ENCODE data around the gene FRAS1.

Gene FRAS1

GRCh38 chr4:78065508-78066192 is 8.5 kb downstream of the FRAS1 start:
- TF ChIP-seq FOXP2 (optimal IDR thresholded peaks at IDR 0.05; ENCODE audit: control extremely low read depth, extremely low read length, insufficient read depth), result no peak
- no peak for TF ChIP-seq EZH2 (IDR thresholded peaks at IDR 0.05)
- no peak for TF ChIP-seq POLR2AphosphoS5 (IDR thresholded peaks at IDR 0.05; ENCODE audit: borderline replicate concordance, low read depth, low read length)
- DNase-seq (ENCODE audit: low read depth, low spot score), result no peak
- no peaks in the 10 kb centered on the region for H3K9me3 ChIP-seq (ENCODE audit: low read depth, low read length)
- no peak overlapping the region for H3K4me3 ChIP-seq
- no peak overlapping the region for H3K9ac ChIP-seq (ENCODE audit: insufficient read length)
- H3K27ac ChIP-seq, result no peak overlapping the region
- no peaks in the 10 kb centered on the region for H3K36me3 ChIP-seq (ENCODE audit: insufficient read depth, low read length)

- Histone ChIP-seq H3K4me3 (no peak overlapping the region), H3K9ac (ENCODE audit: insufficient read length) (no peak overlapping the region), H3K27ac (no peak overlapping the region), H3K9me3 (ENCODE audit: low read depth, low read length) (no peaks in the 10 kb centered on the region), H3K36me3 (ENCODE audit: insufficient read depth, low read length) (no peaks in the 10 kb centered on the region)
- no peak for DNase-seq (ENCODE audit: low read depth, low spot score)
- TF ChIP-seq FOXP2 (optimal IDR thresholded peaks at IDR 0.05; ENCODE audit: control extremely low read depth, extremely low read length, insufficient read depth), result no peak
- TF ChIP-seq EZH2 (IDR thresholded peaks at IDR 0.05), result no peak
- no peak for TF ChIP-seq POLR2AphosphoS5 (IDR thresholded peaks at IDR 0.05; ENCODE audit: borderline replicate concordance, low read depth, low read length)
Measured at GRCh38 chr4:78068481-78068880, 11.4 kb downstream of the FRAS1 start.

- TF ChIP-seq POLR2AphosphoS5 (IDR thresholded peaks at IDR 0.05; ENCODE audit: borderline replicate concordance, low read depth, low read length), result no peak
- TF ChIP-seq EZH2 (IDR thresholded peaks at IDR 0.05), result no peak
- no peak for TF ChIP-seq FOXP2 (optimal IDR thresholded peaks at IDR 0.05; ENCODE audit: control extremely low read depth, extremely low read length, insufficient read depth)
- Histone ChIP-seq H3K9ac (ENCODE audit: insufficient read length) (no peak overlapping the region), H3K36me3 (ENCODE audit: insufficient read depth, low read length) (no peaks in the 10 kb centered on the region), H3K9me3 (ENCODE audit: low read depth, low read length) (no peaks in the 10 kb centered on the region), H3K4me3 (no peak overlapping the region), H3K27ac (no peak overlapping the region)
- DNase-seq (ENCODE audit: low read depth, low spot score), result no peak
Measured at GRCh38 chr4:78069319-78069718, 12.2 kb downstream of the FRAS1 start.

- TF ChIP-seq POLR2AphosphoS5 (IDR thresholded peaks at IDR 0.05; ENCODE audit: borderline replicate concordance, low read depth, low read length) (no peak), FOXP2 (optimal IDR thresholded peaks at IDR 0.05; ENCODE audit: control extremely low read depth, extremely low read length, insufficient read depth) (no peak), EZH2 (IDR thresholded peaks at IDR 0.05) (no peak)
- Histone ChIP-seq H3K9ac (ENCODE audit: insufficient read length) (no peak overlapping the region), H3K36me3 (ENCODE audit: insufficient read depth, low read length) (no peaks in the 10 kb centered on the region), H3K9me3 (ENCODE audit: low read depth, low read length) (no peaks in the 10 kb centered on the region), H3K4me3 (no peak overlapping the region), H3K27ac (no peak overlapping the region)
- no peak for DNase-seq (ENCODE audit: low read depth, low spot score)
Measured at GRCh38 chr4:78069859-78070258, 12.7 kb downstream of the FRAS1 start.

- Histone ChIP-seq H3K27ac (no peak overlapping the region), H3K4me3 (no peak overlapping the region), H3K36me3 (ENCODE audit: insufficient read depth, low read length) (no peaks in the 10 kb centered on the region), H3K9me3 (ENCODE audit: low read depth, low read length) (no peaks in the 10 kb centered on the region), H3K9ac (ENCODE audit: insufficient read length) (no peak overlapping the region)
- no peak for DNase-seq (ENCODE audit: low read depth, low spot score)
- TF ChIP-seq POLR2AphosphoS5 (IDR thresholded peaks at IDR 0.05; ENCODE audit: borderline replicate concordance, low read depth, low read length) (no peak), EZH2 (IDR thresholded peaks at IDR 0.05) (no peak), FOXP2 (optimal IDR thresholded peaks at IDR 0.05; ENCODE audit: control extremely low read depth, extremely low read length, insufficient read depth) (no peak)
Measured at GRCh38 chr4:78070731-78071282, 13.7 kb downstream of the FRAS1 start.

- Histone ChIP-seq H3K9ac (ENCODE audit: insufficient read length) (no peak overlapping the region), H3K36me3 (ENCODE audit: insufficient read depth, low read length) (no peaks in the 10 kb centered on the region), H3K27ac (no peak overlapping the region), H3K9me3 (ENCODE audit: low read depth, low read length) (no peaks in the 10 kb centered on the region), H3K4me3 (no peak overlapping the region)
- no peak for DNase-seq (ENCODE audit: low read depth, low spot score)
- no peak for TF ChIP-seq EZH2 (IDR thresholded peaks at IDR 0.05)
- no peak for TF ChIP-seq POLR2AphosphoS5 (IDR thresholded peaks at IDR 0.05; ENCODE audit: borderline replicate concordance, low read depth, low read length)
Measured at GRCh38 chr4:78074759-78075158, 17.6 kb downstream of the FRAS1 start.

GRCh38 chr4:78075986-78076385 is 18.9 kb downstream of the FRAS1 start:
- Histone ChIP-seq H3K9ac (ENCODE audit: insufficient read length) (no peak overlapping the region), H3K4me3 (no peak overlapping the region), H3K27ac (no peak overlapping the region), H3K9me3 (ENCODE audit: low read depth, low read length) (no peaks in the 10 kb centered on the region), H3K36me3 (ENCODE audit: insufficient read depth, low read length) (no peaks in the 10 kb centered on the region)
- no peak for DNase-seq (ENCODE audit: low read depth, low spot score)
- no peak for TF ChIP-seq FOXP2 (optimal IDR thresholded peaks at IDR 0.05; ENCODE audit: control extremely low read depth, extremely low read length, insufficient read depth)
- no peak for TF ChIP-seq POLR2AphosphoS5 (IDR thresholded peaks at IDR 0.05; ENCODE audit: borderline replicate concordance, low read depth, low read length)
- TF ChIP-seq EZH2 (IDR thresholded peaks at IDR 0.05), result no peak

GRCh38 chr4:78078101-78078500 is 21.0 kb downstream of the FRAS1 start:
- no peak overlapping the region for H3K27ac ChIP-seq

More at GRCh38 chr4:78078101-78078500, 21.0 kb downstream of the FRAS1 start:
- Histone ChIP-seq H3K4me3 (no peak overlapping the region), H3K9ac (ENCODE audit: insufficient read length) (no peak overlapping the region), H3K36me3 (ENCODE audit: insufficient read depth, low read length) (no peaks in the 10 kb centered on the region), H3K9me3 (ENCODE audit: low read depth, low read length) (no peaks in the 10 kb centered on the region)
- DNase-seq (ENCODE audit: low read depth, low spot score), result no peak
- TF ChIP-seq POLR2AphosphoS5 (IDR thresholded peaks at IDR 0.05; ENCODE audit: borderline replicate concordance, low read depth, low read length), result no peak
- no peak for TF ChIP-seq EZH2 (IDR thresholded peaks at IDR 0.05)
- TF ChIP-seq FOXP2 (optimal IDR thresholded peaks at IDR 0.05; ENCODE audit: control extremely low read depth, extremely low read length, insufficient read depth), result no peak
